SH-SY5Y (cell line): ENCODE results near the gene COL15A1.

ENCODE experiments used
- GATA2 ChIP-seq: IDR thresholded peaks from 2 replicates; pipeline ENCODE4 v1.6.1; 2011; ENCODE audit warnings: mild to moderate bottlenecking, low read depth, low read length
- GATA3 ChIP-seq: IDR thresholded peaks from 2 replicates; pipeline ENCODE4 v1.6.1; 2011; ENCODE audit warnings: low read depth, mild to moderate bottlenecking, low read length, moderate library complexity

DNA sequence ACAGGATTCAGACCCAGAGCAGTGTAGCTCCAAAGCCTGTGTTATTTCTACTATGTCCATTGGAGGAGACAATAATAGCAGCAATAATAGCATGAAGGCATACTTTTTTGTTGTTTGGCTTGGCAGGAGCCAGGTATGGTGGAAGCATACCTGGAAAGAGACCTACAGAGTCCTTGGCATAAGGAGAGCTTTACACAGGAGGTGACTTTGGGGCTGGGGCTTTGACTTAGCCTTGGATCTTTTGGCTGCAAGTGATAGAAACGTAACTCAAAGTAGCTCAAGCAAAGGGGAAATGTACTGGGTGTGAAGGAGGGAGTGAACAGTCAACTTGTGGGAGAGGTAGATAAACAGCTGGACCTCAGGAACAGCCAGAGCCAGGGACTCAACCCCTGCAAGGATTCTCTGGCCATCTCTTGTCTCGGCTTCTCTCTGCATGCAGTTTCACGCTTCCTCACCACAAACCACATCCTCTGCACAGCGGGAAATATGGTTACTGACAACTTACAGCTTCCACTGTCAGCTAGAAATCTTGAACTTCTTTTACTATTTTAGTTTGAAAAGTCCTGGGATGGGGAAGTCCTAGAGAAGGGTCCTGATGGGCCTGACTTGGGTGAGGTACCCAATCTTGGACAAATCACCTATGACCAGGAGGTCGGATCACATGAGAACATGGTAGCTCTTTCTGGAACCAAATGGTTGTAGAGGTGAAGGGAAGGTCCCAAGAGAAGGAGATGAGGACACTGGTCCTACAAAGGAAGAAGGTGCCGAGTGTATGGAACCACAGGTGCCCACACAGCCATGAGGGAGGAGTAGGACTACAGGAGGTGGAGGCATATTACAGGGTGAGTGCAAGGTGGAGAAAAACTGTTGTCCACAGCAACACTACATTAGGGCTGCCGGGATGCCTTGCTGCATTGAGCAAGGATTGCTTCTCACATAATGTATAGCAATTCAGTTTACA, 114.2 kb downstream of the COL15A1 start:
- TF ChIP-seq GATA2 (no peak), GATA3 (no peak)
